SK-MEL-5 (cell line): ENCODE measurements around the gene MOSMO. TPM values are rescaled to one million over a fixed set of nuclear protein-coding genes. Genes with fewer than 3 reads are reported as not detected.

ENCODE experiments used
- DNase-seq: peaks from one replicate; pipeline ENCODE4 v3.0.0-alpha.2; 2016; ENCODE audit warnings: low read depth, low spot score
- in situ Hi-C: cut with HindIII; loops from 2 replicates; pipeline ENCODE4 v1.10.0; 2016; ENCODE audit warnings: low sequenced_read_pairs, high pct_unique_total_duplicates, low pct_unique_long_range_greater_than_20kb
- polyA plus RNA-seq, 2 experiments: library from polyadenylated mRNA; depleted of rRNA; stranded (reverse); fragments of >200 nt; gene quantifications; 2 replicates each; pipeline ENCODE4 v1.2.3, GENCODE V29; 2015
- total RNA-seq: library from RNA; depleted of rRNA; stranded (reverse); fragments of >200 nt; shearing (Covaris generic); gene quantifications from 2 replicates; pipeline ENCODE4 v1.2.3, GENCODE V29; 2014; rRNA removed

MOSMO gene
- total RNA-seq = 15.1 and 16.4 TPM in 2 replicates
- 11.0 and 11.9 TPM in 2 replicates for polyA plus RNA-seq (2015; cell fraction: cytosol; rRNA removed)
- 43.1 and 45.3 TPM in 2 replicates for polyA plus RNA-seq (2015; cell fraction: nucleus; rRNA removed)

DNA sequence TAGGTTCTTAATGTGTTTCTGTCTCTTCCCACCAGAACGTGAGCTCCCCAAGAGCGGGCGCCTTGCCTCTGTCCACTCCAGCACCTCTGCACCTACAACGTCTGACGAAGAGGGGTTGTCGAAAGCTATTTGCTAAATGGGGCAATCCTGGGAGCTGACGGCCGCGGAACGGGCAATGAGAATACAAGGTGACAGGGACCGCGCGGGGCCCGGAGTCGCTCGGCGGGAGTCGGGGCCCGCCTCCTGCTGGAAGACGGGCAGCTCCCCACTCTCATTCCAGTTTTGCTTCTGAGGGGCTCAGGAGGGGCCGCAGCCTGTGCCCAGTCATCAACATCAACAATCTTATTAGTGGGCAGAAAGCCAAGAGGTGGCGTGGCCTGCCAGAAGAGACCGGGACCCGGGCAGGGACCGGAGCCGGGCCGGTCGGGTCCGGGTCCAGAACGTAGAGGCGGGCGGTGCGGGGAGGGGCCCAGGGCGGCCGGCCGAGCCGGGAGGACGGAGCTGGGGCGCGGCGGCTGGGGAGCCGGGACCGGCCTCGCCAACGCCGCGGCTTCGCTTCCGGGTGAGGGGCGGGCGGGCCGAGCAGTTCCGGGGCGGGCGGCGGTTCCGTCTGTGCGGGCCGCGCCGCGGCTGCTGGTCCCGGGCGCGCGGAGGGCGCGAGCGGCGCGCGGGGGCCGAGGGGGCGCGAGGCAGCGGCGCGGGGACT lies at the start of gene MOSMO:
Gene MOSMO (plus strand): TSS at position 603 of the 706 bp plus-strand sequence. CDS start 191 bp downstream, outside the sequence.
- in situ Hi-C loops = no loop called here

GRCh38 chr16:21959050-21959449 lies 48.9 kb upstream of the MOSMO start:
- DNase-seq = no peak
- in situ Hi-C loops = no loop called here

More for the DNA sequence above, at the start of gene MOSMO:
- peak; percentile 30 for DNase-seq

GRCh38 chr16:21962475-21962874 lies 45.4 kb upstream of the MOSMO start:
- in situ Hi-C loops = no loop called here
- DNase-seq = no peak

DNA sequence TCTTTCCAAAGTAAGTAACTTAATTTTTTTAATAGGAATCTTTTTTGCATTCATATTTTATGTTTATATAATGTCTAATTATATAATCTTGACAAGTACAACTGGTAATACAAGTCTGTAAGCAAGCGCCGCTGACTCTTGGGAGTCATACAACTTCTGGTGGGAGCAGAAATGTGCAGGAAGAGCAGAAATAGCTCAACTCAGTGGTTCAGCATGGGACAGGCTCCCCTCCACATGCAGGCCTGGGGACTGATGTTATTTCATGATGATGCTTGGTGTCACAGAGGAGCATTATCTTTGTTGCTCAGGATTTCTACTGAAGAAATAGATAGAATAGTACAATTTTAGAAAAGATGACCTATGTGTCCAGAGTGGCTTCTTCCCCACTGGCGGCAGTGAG lies 44.0 kb upstream of the MOSMO start:
- no peak for DNase-seq
- in situ Hi-C loops = no loop called here

DNA sequence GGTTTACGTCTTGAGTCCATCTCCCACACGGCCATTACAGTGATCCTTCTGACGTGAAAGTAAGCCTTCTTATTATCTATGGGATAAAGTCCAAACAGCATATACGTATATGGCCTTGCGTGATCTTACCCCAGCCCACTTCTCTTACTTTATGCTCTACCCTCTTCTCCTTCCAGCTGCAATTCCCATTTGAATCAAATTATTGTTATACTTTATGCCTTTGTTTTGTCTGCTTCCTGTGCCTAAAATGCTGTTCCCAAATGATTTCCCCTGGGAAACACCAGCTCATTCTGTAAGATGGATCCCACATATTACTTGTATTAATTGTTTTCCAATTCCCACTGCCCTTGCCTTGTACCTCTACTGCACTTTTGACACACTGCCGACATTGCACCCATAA lies 43.6 kb upstream of the MOSMO start:
- DNase-seq = no peak
- in situ Hi-C loops = no loop called here

DNA sequence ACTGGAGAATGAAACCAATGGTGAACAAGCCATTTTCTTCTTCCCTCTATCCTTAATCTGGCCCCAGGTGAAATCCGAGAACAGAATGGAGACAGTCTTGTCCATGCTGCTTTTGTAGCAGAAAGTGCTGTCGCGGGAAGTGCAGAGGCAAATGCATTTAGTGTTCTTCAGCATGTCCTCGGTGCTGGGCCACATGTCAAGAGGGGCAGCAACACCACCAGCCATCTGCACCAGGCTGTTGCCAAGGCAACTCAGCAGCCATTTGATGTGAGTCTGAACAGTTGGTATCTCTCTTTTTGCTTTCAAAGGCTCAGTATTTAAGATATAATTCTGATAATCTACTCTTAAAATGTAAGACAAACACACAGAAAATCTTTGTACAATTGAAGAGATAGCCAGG lies 36.1 kb upstream of the MOSMO start:
- in situ Hi-C loops = no loop called here

GRCh38 chr16:21973945-21974344 lies 34.0 kb upstream of the MOSMO start:
- in situ Hi-C loops = no loop called here

More for the DNA sequence above, 36.1 kb upstream of the MOSMO start:
- DNase-seq = no peak

DNA sequence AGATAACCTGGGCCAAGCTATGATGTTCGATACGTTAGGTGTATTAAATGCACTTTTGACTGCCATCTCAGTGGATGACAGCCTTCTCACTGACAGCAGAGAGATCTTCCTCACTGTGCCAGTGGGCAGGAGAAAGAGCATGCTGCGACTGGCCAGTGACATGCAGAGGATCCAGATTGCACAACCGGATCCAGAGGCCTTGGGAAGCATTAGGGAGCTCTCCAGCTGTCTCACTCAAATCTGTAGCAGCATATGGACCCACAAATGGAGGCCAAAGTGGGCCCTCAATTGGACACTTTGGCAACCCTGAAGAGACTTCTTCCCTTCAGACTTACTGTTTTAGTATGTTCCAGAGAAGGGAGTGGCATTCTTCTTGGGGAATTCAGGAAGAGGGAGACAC lies 27.9 kb upstream of the MOSMO start:
- no peak for DNase-seq
- in situ Hi-C loops = no loop called here

More at GRCh38 chr16:21973945-21974344, 34.0 kb upstream of the MOSMO start:
- DNase-seq = no peak

- in situ Hi-C loops = no loop called here
Measured at GRCh38 chr16:21982108-21982507, 25.8 kb upstream of the MOSMO start.

GRCh38 chr16:21984062-21984461 lies 23.8 kb upstream of the MOSMO start:
- DNase-seq = no peak
- in situ Hi-C loops = no loop called here

More at GRCh38 chr16:21982108-21982507, 25.8 kb upstream of the MOSMO start:
- DNase-seq = no peak

DNA sequence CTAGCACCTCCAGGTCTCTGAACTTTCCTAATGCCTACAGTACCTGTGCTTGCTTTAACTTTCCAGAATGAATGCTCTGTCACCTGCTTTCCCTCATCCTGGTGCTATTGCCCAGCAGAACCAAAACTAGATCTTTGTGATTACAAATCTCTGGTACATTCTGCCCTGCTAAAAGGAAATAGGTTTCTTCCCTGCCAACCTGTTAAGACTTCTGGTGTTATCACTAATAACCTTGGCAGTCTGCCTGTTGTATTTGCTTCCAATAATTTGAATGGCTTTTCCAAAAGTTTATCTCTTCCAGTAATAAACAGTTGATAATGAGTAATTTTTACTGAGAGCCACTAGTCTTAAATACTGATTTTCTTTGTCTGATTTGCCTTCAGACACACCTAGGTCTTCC lies 22.4 kb upstream of the MOSMO start:
- in situ Hi-C loops = no loop called here
- DNase-seq = no peak

DNA sequence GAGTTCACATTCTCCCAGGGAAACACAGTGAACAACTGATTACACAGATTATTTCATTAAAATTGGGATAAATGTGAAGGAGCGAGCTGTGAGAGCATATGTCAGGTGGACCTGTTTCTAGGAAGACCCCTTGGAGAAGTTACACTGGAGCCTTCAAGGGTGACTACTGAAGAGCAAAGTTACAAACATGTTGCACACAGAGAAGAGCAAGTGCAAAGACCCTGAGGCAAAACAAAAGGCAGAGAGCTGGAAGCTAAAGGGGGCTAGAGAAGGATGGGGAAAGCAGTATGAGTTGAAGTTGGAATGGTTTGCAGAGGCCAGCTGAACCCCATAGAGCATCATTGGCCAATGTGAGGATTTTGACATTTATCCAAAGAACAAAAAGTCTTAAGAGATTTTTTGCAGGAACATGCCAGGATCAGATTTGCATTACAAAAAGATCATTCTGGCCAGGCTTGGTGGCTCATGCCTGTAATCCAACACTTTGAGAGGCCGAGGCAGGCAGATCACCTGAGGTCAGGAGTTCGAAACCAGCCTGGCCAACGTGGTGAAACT lies 21.1 kb upstream of the MOSMO start:
- in situ Hi-C loops = no loop called here
- DNase-seq = no peak

GRCh38 chr16:21987498-21987897 lies 20.4 kb upstream of the MOSMO start:
- in situ Hi-C loops = no loop called here
- no peak for DNase-seq

DNA sequence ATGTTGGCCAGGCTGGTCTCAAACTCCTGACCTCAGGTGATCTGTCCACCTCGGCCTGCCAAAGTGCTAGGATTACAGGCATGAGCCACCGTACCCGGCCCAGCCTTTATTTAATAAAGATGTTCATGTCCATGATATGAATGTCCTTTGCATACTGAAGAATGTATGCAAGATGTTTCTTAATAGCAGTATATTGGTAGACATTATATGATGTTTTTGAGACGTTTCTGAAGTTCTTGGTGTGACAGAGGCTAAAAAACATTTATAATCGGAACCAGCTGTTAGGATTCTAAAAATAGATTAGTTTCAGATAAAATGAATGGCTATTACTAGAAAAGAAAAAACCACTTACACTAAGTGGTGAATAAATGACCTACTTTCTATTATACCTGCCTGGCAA lies 18.8 kb upstream of the MOSMO start:
- in situ Hi-C loops = no loop called here
- no peak for DNase-seq

- in situ Hi-C loops = no loop called here
- no peak for DNase-seq
Measured at GRCh38 chr16:21989751-21990150, 18.2 kb upstream of the MOSMO start.

DNA sequence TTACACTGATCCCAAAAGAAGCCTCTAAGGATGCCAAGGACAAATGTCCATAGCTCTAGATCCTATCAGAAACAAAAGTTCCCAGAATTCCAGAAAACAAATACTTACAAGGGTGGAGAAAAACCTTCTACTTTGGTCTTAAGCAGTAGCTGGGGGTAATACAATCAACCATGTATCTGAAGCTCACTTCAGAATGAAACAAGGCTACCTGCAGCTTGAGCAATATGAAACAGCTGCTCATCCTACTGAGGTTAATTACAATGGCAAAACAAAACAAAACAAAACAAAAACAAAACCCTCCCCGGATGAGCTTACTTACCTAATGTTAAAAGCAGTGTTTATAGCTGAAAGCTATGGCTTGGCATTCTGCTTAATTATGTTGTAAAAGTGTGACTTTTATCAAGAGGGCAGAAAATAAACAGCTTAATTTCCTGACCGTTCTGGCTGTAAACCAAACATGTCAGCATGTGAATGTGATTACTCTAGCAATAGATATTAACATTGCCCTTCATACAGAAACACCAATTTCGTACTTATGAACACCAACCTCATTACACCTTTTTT lies 17.4 kb upstream of the MOSMO start:
- in situ Hi-C loops = no loop called here
- DNase-seq = no peak

DNA sequence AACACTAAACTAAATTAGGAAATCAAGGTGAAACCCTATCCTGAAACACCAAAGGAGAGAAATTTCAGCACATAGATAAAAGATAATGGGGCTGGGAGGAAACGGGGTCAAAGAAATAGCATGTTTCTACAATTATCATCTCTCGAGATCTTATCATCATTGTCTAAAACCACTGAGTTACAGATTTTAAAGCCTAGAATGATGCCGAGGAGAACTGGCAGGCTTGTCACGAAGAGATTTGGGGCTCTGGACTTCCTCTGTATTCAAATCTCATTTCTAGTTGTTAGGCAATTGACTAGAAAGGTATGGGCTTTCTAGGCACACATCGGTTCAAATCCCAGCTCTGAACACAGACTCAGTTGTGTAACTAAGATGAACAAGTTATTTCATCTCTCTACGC lies 16.3 kb upstream of the MOSMO start:
- in situ Hi-C loops = no loop called here
- DNase-seq = no peak

- no peak for DNase-seq
- in situ Hi-C loops = no loop called here
Measured at GRCh38 chr16:21994856-21995465, 12.9 kb upstream of the MOSMO start.
